ENCODE measurements around the gene TESMIN.

Gene TESMIN

GRCh38 chr11:68749229-68750123 is 1.8 kb downstream of the TESMIN start:
- H3K27ac Mint-ChIP-seq, result peak overlapping the region; percentile 33

GRCh38 chr11:68748061-68748460 is 3.3 kb downstream of the TESMIN start:
- H3K36me3 Mint-ChIP-seq (ENCODE audit: low read depth), result peaks cover 1% of the 10 kb centered on the region
- H3K4me1 Mint-ChIP-seq (ENCODE audit: low read depth), result peaks cover 6% of the 10 kb centered on the region
- no peaks in the 10 kb centered on the region for H3K9me3 Mint-ChIP-seq
- peaks cover 5% of the 10 kb centered on the region for H3K27me3 Mint-ChIP-seq (ENCODE audit: low read depth)
- H3K4me3 Mint-ChIP-seq, result no peak overlapping the region
- no peak overlapping the region for H3K27ac Mint-ChIP-seq

More at GRCh38 chr11:68749229-68750123, 1.8 kb downstream of the TESMIN start:
- Mint-ChIP-seq H3K36me3 (ENCODE audit: low read depth) (peaks cover 3% of the 10 kb centered on the region), H3K4me1 (ENCODE audit: low read depth) (peaks cover 6% of the 10 kb centered on the region), H3K9me3 (no peaks in the 10 kb centered on the region), H3K4me3 (peak overlapping the region; percentile 60), H3K27me3 (ENCODE audit: low read depth) (peaks cover 5% of the 10 kb centered on the region)

- peaks cover 1% of the 10 kb centered on the region for H3K36me3 Mint-ChIP-seq (ENCODE audit: low read depth)
- H3K9me3 Mint-ChIP-seq, result no peaks in the 10 kb centered on the region
- H3K27me3 Mint-ChIP-seq (ENCODE audit: low read depth), result no peaks in the 10 kb centered on the region
- no peaks in the 10 kb centered on the region for H3K4me1 Mint-ChIP-seq (ENCODE audit: low read depth)
- H3K4me3 Mint-ChIP-seq, result no peak overlapping the region
- H3K27ac Mint-ChIP-seq, result no peak overlapping the region
These were observed 7.8 kb downstream of the TESMIN start for GRCh38 chr11:68743539-68743938.

DNA sequence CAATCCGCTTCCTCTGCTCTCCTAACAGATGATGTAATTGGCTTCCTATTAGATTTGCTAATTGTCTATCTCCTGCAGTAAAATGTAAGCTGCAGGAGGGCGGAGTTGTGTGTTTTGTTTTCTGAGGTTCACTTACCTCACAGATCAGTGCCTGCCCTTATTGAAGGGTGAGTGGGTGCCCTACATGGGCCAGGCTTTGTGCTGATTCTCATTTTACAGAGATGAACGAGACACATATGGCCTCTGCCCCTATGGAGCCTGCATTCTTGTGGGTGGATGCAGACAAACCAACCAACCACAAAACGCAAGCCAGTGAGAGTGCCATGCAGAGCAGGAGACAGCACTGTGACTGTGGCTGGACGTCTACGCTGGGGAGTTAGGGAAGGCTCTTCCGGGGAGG is 9.9 kb downstream of the TESMIN start:
- peaks cover 1% of the 10 kb centered on the region for H3K36me3 Mint-ChIP-seq (ENCODE audit: low read depth)
- H3K27ac Mint-ChIP-seq, result no peak overlapping the region
- no peaks in the 10 kb centered on the region for H3K4me1 Mint-ChIP-seq (ENCODE audit: low read depth)
- no peak overlapping the region for H3K4me3 Mint-ChIP-seq
- no peaks in the 10 kb centered on the region for H3K9me3 Mint-ChIP-seq
- H3K27me3 Mint-ChIP-seq (ENCODE audit: low read depth), result no peaks in the 10 kb centered on the region

GRCh38 chr11:68735646-68736045 is 15.7 kb downstream of the TESMIN start:
- H3K36me3 Mint-ChIP-seq (ENCODE audit: low read depth), result no peaks in the 10 kb centered on the region
- no peaks in the 10 kb centered on the region for H3K4me1 Mint-ChIP-seq (ENCODE audit: low read depth)
- H3K27ac Mint-ChIP-seq, result no peak overlapping the region
- H3K4me3 Mint-ChIP-seq, result no peak overlapping the region
- H3K27me3 Mint-ChIP-seq (ENCODE audit: low read depth), result no peaks in the 10 kb centered on the region
- H3K9me3 Mint-ChIP-seq, result no peaks in the 10 kb centered on the region

DNA sequence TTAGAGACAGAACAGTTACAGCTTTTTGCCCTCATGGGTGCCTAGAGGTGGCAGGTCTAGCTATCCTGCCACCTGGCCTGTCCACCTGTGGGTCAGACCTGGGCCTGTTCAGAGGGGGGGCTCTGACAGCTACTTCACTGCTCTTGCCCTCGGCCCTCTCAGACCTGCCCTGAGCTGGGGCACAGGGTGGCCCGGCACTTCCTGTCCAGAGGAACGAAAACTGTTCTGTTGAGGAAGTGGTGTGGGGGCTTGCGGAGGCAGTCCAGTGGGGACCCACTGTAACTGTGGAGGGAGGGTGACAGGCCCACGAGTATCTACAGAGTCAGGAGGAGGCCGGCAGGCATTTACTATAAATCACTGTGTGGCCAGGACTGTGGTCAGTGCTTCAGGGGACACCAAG is 16.2 kb downstream of the TESMIN start:
- no peaks in the 10 kb centered on the region for H3K27me3 Mint-ChIP-seq (ENCODE audit: low read depth)
- H3K36me3 Mint-ChIP-seq (ENCODE audit: low read depth), result no peaks in the 10 kb centered on the region
- H3K4me3 Mint-ChIP-seq, result no peak overlapping the region
- H3K9me3 Mint-ChIP-seq, result no peaks in the 10 kb centered on the region
- no peaks in the 10 kb centered on the region for H3K4me1 Mint-ChIP-seq (ENCODE audit: low read depth)
- H3K27ac Mint-ChIP-seq, result no peak overlapping the region

DNA sequence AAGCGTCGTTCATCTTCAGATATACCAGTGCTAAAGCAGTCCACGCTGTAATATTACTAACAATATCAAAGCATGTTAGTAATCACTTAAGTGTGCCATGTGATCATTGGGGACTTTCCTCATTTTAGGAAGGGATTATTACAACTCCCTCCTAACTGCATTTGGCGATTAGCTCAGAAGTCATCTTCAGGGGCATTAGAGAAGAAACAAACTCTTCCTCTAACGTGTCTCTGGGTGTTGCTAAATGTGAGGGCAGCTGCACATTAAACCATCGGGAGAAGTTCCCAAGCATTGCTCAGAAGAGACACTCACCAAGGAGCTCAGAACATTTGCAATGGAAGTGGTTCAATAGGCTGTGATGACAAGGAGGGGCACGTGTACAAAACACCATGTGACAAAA is 17.2 kb downstream of the TESMIN start:
- H3K4me3 Mint-ChIP-seq, result no peak overlapping the region
- H3K36me3 Mint-ChIP-seq (ENCODE audit: low read depth), result no peaks in the 10 kb centered on the region
- no peak overlapping the region for H3K27ac Mint-ChIP-seq
- no peaks in the 10 kb centered on the region for H3K9me3 Mint-ChIP-seq
- H3K4me1 Mint-ChIP-seq (ENCODE audit: low read depth), result no peaks in the 10 kb centered on the region
- H3K27me3 Mint-ChIP-seq (ENCODE audit: low read depth), result no peaks in the 10 kb centered on the region

GRCh38 chr11:68727783-68728182 is 23.5 kb downstream of the TESMIN start:
- Mint-ChIP-seq H3K27ac (no peak overlapping the region), H3K36me3 (ENCODE audit: low read depth) (no peaks in the 10 kb centered on the region)

GRCh38 chr11:68724293-68724692 is 27.0 kb downstream of the TESMIN start:
- Mint-ChIP-seq H3K36me3 (ENCODE audit: low read depth) (no peaks in the 10 kb centered on the region), H3K9me3 (peaks cover 10% of the 10 kb centered on the region), H3K27me3 (ENCODE audit: low read depth) (peaks cover 26% of the 10 kb centered on the region), H3K4me3 (no peak overlapping the region), H3K27ac (no peak overlapping the region), H3K4me1 (ENCODE audit: low read depth) (no peaks in the 10 kb centered on the region)

More at GRCh38 chr11:68727783-68728182, 23.5 kb downstream of the TESMIN start:
- Mint-ChIP-seq H3K27me3 (ENCODE audit: low read depth) (peaks cover 12% of the 10 kb centered on the region), H3K4me3 (no peak overlapping the region), H3K4me1 (ENCODE audit: low read depth) (no peaks in the 10 kb centered on the region), H3K9me3 (no peaks in the 10 kb centered on the region)

GRCh38 chr11:68722143-68722542 is 29.2 kb downstream of the TESMIN start:
- H3K9me3 Mint-ChIP-seq, result peaks cover 10% of the 10 kb centered on the region
- no peaks in the 10 kb centered on the region for H3K36me3 Mint-ChIP-seq (ENCODE audit: low read depth)
- H3K27me3 Mint-ChIP-seq (ENCODE audit: low read depth), result peaks cover 18% of the 10 kb centered on the region
- H3K4me3 Mint-ChIP-seq, result no peak overlapping the region
- H3K27ac Mint-ChIP-seq, result no peak overlapping the region
- no peaks in the 10 kb centered on the region for H3K4me1 Mint-ChIP-seq (ENCODE audit: low read depth)

GRCh38 chr11:68721075-68721474 is 30.2 kb downstream of the TESMIN start:
- Mint-ChIP-seq H3K9me3 (peaks cover 10% of the 10 kb centered on the region), H3K27me3 (ENCODE audit: low read depth) (peaks cover 17% of the 10 kb centered on the region), H3K4me3 (no peak overlapping the region), H3K36me3 (ENCODE audit: low read depth) (no peaks in the 10 kb centered on the region), H3K27ac (no peak overlapping the region), H3K4me1 (ENCODE audit: low read depth) (no peaks in the 10 kb centered on the region)

DNA sequence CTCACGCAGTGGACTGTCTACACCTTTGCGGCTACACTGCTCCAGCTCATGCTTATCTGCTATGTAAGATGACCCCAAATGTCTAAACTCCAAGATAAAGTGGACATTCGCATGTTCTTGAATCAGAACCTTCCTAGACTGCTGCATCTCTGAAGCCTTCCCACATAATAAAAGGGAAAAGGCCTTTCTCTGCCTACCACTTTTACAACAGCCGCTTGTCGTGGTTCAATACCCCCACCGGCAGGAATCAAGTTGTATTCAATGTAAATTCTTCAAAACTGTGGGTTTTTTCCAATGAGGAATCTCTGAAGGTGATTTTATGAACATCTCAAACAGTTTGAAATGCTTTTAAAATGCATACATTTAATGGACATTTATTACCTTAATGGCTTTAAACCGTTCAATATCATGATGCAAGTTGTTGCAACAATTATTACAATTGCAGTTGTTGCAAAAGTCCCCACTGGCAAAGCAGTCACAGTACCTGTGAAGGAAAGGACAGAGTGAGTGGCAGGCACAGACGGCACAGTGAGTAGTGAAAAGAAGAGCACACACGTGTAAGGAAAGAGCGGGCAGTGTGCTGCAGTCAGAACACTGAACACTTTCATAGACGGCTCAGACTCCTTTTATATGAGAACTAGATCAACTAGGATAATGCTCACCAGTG is 35.7 kb downstream of the TESMIN start:
- Mint-ChIP-seq H3K36me3 (ENCODE audit: low read depth) (no peaks in the 10 kb centered on the region), H3K4me3 (no peak overlapping the region), H3K27me3 (ENCODE audit: low read depth) (no peaks in the 10 kb centered on the region), H3K27ac (no peak overlapping the region), H3K9me3 (peaks cover 10% of the 10 kb centered on the region), H3K4me1 (ENCODE audit: low read depth) (no peaks in the 10 kb centered on the region)

DNA sequence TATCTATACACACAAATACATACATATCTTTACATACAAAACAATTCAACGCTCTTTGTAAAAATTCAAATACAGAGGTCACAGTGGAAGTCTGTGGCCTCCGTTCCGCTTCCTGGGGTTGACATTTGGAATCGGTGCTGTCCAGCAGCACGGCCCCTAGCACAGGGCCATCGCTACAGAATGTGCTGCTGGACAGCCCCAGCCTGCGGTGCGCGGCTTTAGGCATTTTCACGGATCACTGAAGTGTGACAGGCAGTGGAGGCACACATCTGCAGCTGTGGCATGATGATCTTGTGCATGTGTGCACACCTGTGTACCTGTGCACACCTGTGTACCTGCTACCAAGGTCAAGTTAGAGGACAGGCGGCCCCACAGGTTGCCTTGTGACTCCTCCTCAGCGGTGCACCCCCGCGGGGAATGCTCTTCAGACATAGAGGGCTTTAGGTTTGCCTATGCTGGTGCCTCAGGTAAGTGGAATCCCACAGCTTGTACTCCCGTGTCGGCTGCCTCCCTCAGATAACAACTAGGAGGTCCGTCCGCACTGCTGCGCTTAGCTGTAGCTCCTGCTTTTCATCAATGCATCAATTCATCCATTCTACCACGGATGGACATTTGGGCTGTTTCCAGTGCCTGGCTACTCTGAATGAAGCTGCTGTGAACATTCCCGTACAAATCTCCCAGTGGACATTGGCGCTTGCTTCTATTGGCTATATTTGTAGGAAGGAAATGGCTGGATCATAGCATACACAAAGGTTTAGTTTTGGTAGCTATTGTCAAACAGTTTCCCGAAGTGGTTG is 37.1 kb downstream of the TESMIN start:
- Mint-ChIP-seq H3K36me3 (ENCODE audit: low read depth) (no peaks in the 10 kb centered on the region), H3K27me3 (ENCODE audit: low read depth) (no peaks in the 10 kb centered on the region), H3K4me1 (ENCODE audit: low read depth) (no peaks in the 10 kb centered on the region), H3K9me3 (no peaks in the 10 kb centered on the region), H3K27ac (no peak overlapping the region), H3K4me3 (no peak overlapping the region)

DNA sequence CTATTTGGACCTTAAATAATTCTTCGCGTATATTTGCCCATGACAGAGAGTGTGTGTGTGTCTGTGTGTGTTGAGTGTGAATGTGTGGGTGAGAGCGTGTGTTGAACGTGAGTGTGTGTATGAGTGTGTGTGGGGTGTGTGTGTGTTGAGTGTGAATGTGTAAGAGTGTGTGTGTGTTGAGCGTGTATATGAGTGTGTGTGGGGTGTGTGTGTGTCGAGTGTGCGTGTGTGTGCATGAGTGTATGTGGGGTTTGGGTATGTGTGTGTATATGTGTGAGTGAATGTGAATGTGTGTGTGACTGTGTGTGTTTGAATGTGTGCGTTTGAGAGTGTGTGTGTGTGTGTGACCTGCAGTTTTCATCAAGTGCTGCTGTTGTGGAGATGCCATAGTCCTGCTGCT is 40.2 kb downstream of the TESMIN start:
- Mint-ChIP-seq H3K36me3 (ENCODE audit: low read depth) (no peaks in the 10 kb centered on the region), H3K4me3 (no peak overlapping the region), H3K4me1 (ENCODE audit: low read depth) (no peaks in the 10 kb centered on the region), H3K27ac (no peak overlapping the region), H3K9me3 (no peaks in the 10 kb centered on the region), H3K27me3 (ENCODE audit: low read depth) (no peaks in the 10 kb centered on the region)

Measured in T-helper 1 cell treated with Interleukin-12 subunit alpha and Interleukin-12 subunit beta and Interleukin-4 antibody, amounts not matched to agents 30 μg/mL and 1 μg/mL, for 36 hours (primary cell).